Measurements from ENCODE around the gene PCDHA8.
"Not testable (repeated sequence)": the region's sequence is repeated elsewhere in the genome, so short reads cannot be mapped to it uniquely, and the experiment has no call there.

PCDHA8 gene

DNA sequence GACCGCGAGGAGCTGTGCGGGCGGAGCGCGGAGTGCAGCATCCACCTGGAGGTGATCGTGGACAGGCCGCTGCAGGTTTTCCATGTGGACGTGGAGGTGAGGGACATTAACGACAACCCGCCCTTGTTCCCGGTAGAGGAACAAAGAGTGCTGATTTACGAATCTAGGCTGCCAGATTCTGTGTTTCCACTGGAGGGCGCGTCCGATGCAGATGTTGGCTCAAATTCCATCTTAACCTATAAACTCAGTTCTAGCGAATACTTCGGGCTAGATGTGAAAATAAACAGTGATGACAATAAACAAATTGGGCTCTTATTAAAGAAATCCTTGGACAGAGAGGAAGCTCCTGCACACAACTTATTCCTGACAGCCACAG lies 12.6 kb upstream of the PCDHA8 start:
- DNase-seq = no peak

DNA sequence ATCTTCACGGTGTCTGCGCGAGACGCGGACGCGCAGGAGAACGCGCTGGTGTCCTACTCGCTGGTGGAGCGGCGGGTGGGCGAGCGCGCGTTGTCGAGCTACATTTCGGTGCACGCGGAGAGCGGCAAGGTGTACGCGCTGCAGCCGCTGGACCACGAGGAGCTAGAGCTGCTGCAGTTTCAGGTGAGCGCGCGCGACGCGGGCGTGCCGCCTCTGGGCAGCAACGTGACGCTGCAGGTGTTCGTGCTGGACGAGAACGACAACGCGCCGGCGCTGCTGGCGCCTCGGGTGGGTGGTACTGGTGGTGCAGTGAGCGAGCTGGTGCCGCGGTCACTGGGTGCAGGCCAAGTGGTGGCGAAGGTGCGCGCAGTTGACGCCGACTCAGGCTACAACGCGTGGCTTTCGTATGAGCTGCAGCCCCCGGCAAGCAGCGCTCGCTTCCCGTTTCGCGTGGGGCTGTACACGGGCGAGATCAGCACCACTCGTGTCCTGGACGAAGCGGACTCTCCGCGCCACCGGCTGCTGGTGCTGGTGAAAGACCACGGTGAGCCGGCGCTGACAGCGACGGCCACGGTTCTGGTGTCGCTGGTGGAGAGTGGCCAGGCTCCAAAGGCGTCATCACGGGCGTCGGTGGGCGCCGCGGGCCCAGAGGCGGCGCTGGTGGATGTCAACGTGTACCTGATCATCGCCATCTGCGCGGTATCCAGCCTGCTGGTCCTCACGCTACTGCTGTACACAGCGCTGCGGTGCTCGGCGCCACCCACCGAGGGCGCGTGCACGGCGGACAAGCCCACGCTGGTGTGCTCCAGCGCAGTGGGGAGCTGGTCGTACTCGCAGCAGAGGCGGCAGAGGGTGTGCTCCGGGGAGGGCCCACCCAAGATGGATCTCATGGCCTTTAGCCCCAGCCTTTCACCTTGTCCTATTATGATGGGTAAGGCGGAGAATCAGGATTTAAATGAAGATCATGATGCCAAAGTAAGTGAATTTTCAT lies 11.2 kb upstream of the PCDHA8 start:
- DNase-seq = not testable (repeated sequence)

- DNase-seq = no peak
Observed at GRCh38 chr5:140833993-140834392, 7.0 kb upstream of the PCDHA8 start, which contains the start of gene PCDHA7. PCDHA7 (plus strand) TSS chr5:140834269; CDS start chr5:140834384, 115 bp downstream.

DNA sequence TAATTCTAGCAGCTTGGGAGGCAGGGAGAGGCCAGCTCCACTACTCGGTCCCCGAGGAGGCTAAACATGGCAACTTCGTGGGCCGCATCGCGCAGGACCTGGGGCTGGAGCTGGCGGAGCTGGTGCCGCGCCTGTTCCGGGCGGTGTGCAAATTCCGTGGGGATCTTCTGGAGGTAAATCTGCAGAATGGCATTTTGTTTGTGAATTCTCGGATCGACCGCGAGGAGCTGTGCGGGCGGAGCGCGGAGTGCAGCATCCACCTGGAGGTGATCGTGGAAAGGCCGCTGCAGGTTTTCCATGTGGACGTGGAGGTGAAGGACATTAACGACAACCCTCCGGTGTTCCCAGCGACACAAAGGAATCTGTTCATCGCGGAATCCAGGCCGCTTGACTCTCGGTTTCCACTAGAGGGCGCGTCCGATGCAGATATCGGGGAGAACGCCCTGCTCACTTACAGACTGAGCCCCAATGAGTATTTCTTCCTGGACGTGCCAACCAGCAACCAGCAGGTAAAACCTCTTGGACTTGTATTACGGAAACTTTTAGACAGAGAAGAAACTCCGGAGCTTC lies 6.5 kb upstream of the PCDHA8 start:
- not testable (repeated sequence) for DNase-seq

GRCh38 chr5:140835622-140836510 lies 5.1 kb upstream of the PCDHA8 start:
- DNase-seq = no peak

GRCh38 chr5:140842798-140843733 lies 2.1 kb downstream of the PCDHA8 start:
- no peak for DNase-seq

GRCh38 chr5:140848139-140849102 lies 7.4 kb downstream of the PCDHA8 start, which contains the start of gene PCDHA9:
PCDHA9 (plus strand) TSS chr5:140848382; CDS start chr5:140848496, 114 bp downstream.
- not testable (repeated sequence) for DNase-seq

DNA sequence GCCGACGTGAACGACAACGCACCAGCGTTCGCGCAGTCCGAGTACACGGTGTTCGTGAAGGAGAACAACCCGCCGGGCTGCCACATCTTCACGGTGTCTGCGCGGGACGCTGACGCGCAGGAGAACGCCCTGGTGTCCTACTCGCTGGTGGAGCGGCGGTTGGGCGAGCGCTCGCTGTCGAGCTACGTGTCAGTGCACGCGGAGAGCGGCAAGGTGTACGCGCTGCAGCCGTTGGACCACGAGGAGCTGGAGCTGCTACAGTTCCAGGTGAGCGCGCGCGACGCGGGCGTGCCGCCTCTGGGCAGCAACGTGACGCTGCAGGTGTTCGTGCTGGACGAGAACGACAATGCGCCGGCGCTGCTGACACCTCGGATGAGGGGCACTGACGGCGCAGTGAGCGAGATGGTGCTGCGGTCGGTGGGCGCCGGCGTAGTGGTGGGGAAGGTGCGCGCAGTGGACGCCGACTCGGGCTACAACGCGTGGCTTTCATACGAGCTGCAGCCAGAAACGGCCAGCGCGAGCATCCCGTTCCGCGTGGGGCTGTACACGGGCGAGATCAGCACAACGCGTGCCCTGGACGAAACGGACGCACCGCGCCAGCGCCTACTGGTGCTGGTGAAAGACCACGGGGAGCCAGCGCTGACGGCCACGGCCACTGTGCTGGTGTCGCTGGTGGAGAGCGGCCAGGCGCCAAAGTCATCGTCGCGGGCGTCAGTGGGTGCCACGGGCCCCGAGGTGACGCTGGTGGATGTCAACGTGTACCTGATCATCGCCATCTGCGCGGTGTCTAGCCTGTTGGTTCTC lies 9.0 kb downstream of the PCDHA8 start:
- DNase-seq = not testable (repeated sequence)

- DNase-seq = no peak
Observed at GRCh38 chr5:140855772-140856674, 15.0 kb downstream of the PCDHA8 start, which contains the start of gene PCDHA10. PCDHA10 (plus strand) TSS chr5:140855897; CDS start chr5:140856049, 152 bp downstream.

DNA sequence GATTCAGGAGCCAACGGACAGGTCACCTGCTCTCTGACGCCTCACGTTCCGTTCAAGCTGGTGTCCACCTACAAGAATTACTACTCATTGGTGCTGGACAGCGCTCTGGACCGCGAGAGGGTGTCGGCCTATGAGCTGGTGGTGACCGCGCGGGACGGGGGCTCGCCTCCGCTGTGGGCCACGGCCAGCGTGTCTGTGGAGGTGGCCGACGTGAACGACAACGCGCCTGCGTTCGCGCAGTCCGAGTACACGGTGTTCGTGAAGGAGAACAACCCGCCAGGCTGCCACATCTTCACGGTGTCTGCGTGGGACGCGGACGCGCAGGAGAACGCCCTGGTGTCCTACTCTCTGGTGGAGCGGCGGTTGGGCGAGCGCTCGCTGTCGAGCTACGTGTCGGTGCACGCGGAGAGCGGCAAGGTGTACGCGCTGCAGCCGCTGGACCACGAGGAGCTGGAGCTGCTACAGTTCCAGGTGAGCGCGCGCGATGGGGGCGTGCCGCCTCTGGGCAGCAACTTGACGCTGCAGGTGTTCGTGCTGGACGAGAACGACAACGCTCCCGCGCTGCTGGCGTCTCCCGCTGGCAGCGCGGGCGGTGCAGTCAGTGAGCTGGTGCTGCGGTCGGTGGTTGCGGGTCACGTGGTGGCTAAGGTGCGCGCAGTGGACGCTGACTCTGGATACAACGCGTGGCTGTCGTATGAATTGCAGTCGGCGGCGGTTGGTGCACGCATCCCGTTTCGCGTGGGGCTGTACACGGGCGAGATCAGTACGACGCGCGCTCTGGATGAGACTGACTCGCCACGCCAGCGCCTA lies 16.4 kb downstream of the PCDHA8 start:
- DNase-seq = no peak

DNA sequence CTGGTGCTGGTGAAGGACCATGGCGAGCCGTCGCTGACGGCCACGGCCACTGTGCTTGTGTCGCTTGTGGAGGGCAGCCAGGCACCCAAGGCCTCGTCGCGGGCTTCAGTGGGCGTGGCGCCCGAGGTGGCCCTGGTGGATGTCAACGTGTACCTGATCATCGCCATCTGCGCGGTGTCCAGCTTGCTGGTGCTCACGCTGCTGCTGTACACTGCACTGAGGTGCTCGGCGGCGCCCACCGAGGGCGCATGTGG lies 16.9 kb downstream of the PCDHA8 start:
- no peak for DNase-seq

GRCh38 chr5:140862441-140863295 lies 21.7 kb downstream of the PCDHA8 start:
- DNase-seq = no peak

DNA sequence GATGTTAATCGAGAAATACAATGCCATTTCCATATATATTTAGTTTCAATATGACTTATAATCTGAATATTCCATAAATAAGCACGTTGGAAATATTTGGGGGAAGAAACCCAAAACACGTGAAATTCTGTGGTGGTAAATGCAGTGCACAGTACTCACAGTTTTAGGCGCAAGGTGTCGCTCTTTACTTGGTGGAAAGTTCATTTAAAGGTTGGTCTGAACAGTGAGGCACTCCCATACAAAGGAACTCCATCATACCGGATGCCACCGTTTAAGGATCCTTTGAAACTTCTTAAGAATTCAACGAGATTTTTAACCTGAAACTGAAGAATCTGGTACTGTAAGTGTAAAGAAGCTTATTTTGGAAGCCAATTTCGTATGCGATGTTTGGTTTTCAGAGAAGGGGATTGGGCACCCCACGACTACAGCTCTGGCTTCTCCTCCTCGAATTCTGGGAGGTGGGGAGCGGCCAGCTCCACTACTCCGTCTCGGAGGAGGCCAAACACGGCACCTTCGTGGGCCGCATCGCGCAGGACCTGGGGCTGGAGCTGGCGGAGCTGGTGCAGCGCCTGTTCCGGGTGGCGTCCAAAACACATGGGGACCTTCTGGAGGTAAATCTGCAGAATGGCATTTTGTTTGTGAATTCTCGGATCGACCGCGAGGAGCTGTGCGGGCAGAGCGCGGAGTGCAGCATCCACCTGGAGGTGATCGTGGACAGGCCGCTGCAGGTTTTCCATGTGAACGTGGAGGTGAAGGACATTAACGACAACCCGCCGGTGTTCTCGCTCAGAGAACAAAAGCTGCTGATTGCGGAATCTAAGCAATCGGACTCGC lies 28.0 kb downstream of the PCDHA8 start, which contains the start of gene PCDHA11:
TSS of gene PCDHA11 (plus strand) at position 237 of the 834 bp plus-strand sequence. CDS start at position 384, 147 bp downstream.
- no peak for DNase-seq

GRCh38 chr5:140869555-140869886 lies 28.5 kb downstream of the PCDHA8 start:
- no peak for DNase-seq
